Measurements from ENCODE around the gene KAT6B.

- no peak for TF ChIP-seq POLR2A (IDR thresholded peaks at IDR 0.05)
- no peak for TF ChIP-seq CTCF (IDR thresholded peaks at IDR 0.05)
Observed at GRCh38 chr10:74869635-74870034, 43.2 kb downstream of the KAT6B start.

Measured in sigmoid colon (tissue), 3 donors.